Measurements from ENCODE around the gene PFDN6.

GRCh38 chr6:33288141-33288920 is 1.1 kb upstream of the PFDN6 start:
- no peak for TF ChIP-seq CTCF (optimal IDR thresholded peaks at IDR 0.05 in 1 of 3, IDR thresholded peaks at IDR 0.05 in 1 of 3, conservative IDR thresholded peaks at IDR 0.05 in 1 of 3; ENCODE audit: extremely low read depth in 1 of 3, insufficient read depth in 2 of 3, low read length in 3 of 3)
- TF ChIP-seq EZH2 (IDR thresholded peaks at IDR 0.05; ENCODE audit: low read length) = no peak
